ENCODE measurements around the gene IL17A. TPM values are rescaled to one million over a fixed set of nuclear protein-coding genes. Genes with fewer than 3 reads are reported as not detected.

The IL17A gene
- total and polyA plus RNA-seq, 2 donors (not counting 3 experiments of a cell fraction or from before 2014, with no cell fraction given) = not detected

DNA sequence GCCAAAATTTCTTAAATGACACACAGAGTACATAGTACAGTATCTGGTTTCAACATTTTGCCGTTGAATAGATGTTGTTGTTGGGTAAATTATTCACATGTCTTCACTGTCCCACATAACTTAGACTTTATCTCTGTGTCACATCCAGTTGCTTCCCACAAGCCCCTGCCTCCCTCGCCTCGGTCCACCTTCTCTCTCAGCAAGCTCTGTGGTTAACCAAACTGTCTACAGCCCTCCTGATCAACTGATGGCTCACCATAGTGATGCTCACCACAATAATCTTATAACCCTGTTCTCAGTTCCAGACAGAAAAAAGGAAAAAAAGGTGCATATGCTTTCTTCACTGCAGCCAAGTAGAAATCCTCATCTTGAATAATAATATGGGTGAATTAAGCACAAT lies 35.1 kb downstream of the IL17A start:
- no peaks in the 10 kb centered on the region for H3K36me3 ChIP-seq (ENCODE audit: control insufficient read depth in 2 of 2, extremely low read depth in 1 of 2, insufficient read depth in 2 of 2, low read length in 2 of 2)
- no peaks in the 10 kb centered on the region for H3K9me3 ChIP-seq (replicated peaks; ENCODE audit: control insufficient read depth, insufficient read depth, low read length)
- H2AFZ ChIP-seq (ENCODE audit: low read depth, low read length) = no peak overlapping the region
- no peaks in the 10 kb centered on the region for H3K9me1 ChIP-seq (replicated peaks; ENCODE audit: control insufficient read depth, extremely low read depth, insufficient read depth, low read length)
- TF ChIP-seq EZH2 (IDR thresholded peaks at IDR 0.05; ENCODE audit: borderline replicate concordance, low read depth, low read length, severe bottlenecking) (no peak), JUN (IDR thresholded peaks at IDR 0.05; ENCODE audit: borderline replicate concordance, insufficient read depth, insufficient read length, low read depth) (no peak)
- H3K4me3 ChIP-seq (replicated peaks in 1 of 3; ENCODE audit: insufficient read depth in 1 of 3, low read depth in 1 of 3, low read length in 3 of 3) = no peak overlapping the region
- no peaks in the 10 kb centered on the region for H4K20me1 ChIP-seq (replicated peaks; ENCODE audit: control insufficient read depth, extremely low read depth, insufficient read depth, low read length)
- intact Hi-C loops (cut with micrococcal nuclease) (no loop called here), dilution Hi-C loops (cut with MboI; ENCODE audit: extremely low pct_ligation_motif_present, low sequenced_read_pairs) (no loop called here)
- H3K4me1 ChIP-seq (ENCODE audit: control insufficient read depth, extremely low read depth, insufficient read depth, low read length) = no peaks in the 10 kb centered on the region
- FAIRE-seq (no peak), DNase-seq (ENCODE audit: low read depth, low spot score) (no peak)
- CTCF ChIA-PET = no interaction called here
- no peak overlapping the region for H3K9ac ChIP-seq (replicated peaks; ENCODE audit: extremely low read depth, insufficient read depth, low read length)
- BruUV-seq (replicated peaks) = no TSS peak
- H3K27me3 ChIP-seq (ENCODE audit: control insufficient read depth in 2 of 2, insufficient read depth in 2 of 2, low read length in 2 of 2) = no peaks in the 10 kb centered on the region
- POLR2A ChIA-PET = no interaction called here
- no peak overlapping the region for H3K4me2 ChIP-seq (ENCODE audit: insufficient read depth, low read length)
- H3K79me2 ChIP-seq (ENCODE audit: control insufficient read depth, insufficient read depth, low read length) = no peaks in the 10 kb centered on the region
- H3K27ac ChIP-seq (ENCODE audit: insufficient read depth, low read depth, low read length) = no peak overlapping the region

DNA sequence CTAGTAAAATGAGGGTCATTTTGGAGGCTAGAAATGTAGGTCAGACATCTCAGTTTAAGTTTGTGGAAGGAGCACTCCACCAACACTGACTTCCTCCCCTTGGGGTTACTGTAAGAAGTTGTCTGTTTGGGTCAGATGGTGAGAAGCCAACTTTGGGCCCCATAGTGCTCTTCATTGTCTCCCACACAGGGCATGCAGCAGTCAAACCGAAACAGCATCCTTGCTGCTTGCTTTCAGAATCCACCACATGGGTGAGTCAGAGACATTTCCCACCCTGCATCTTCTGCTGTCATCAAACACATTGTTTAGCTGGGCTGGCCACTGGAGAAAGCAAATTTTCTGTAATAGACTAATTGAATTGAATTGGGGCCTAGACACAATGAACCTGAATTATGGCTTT lies 41.3 kb downstream of the IL17A start:
- DNase-seq (ENCODE audit: low read depth, low spot score) (no peak), FAIRE-seq (no peak)
- H4K20me1 ChIP-seq (replicated peaks; ENCODE audit: control insufficient read depth, extremely low read depth, insufficient read depth, low read length) = no peaks in the 10 kb centered on the region
- no peaks in the 10 kb centered on the region for H3K79me2 ChIP-seq (ENCODE audit: control insufficient read depth, insufficient read depth, low read length)
- H3K36me3 ChIP-seq (ENCODE audit: control insufficient read depth in 2 of 2, extremely low read depth in 1 of 2, insufficient read depth in 2 of 2, low read length in 2 of 2) = no peaks in the 10 kb centered on the region
- intact Hi-C loops (cut with micrococcal nuclease) (no loop called here), dilution Hi-C loops (cut with MboI; ENCODE audit: extremely low pct_ligation_motif_present, low sequenced_read_pairs) (no loop called here)
- no peaks in the 10 kb centered on the region for H3K4me1 ChIP-seq (ENCODE audit: control insufficient read depth, extremely low read depth, insufficient read depth, low read length)
- no peak overlapping the region for H3K9ac ChIP-seq (replicated peaks; ENCODE audit: extremely low read depth, insufficient read depth, low read length)
- no TSS peak for BruUV-seq (replicated peaks)
- CTCF ChIA-PET = no interaction called here
- no peaks in the 10 kb centered on the region for H3K9me3 ChIP-seq (replicated peaks; ENCODE audit: control insufficient read depth, insufficient read depth, low read length)
- no peaks in the 10 kb centered on the region for H3K27me3 ChIP-seq (ENCODE audit: control insufficient read depth in 2 of 2, insufficient read depth in 2 of 2, low read length in 2 of 2)
- H3K4me3 ChIP-seq (replicated peaks in 1 of 3; ENCODE audit: insufficient read depth in 1 of 3, low read depth in 1 of 3, low read length in 3 of 3) = no peak overlapping the region
- TF ChIP-seq MYC (IDR thresholded peaks at IDR 0.05; ENCODE audit: low read depth, low read length) = no peak
- TF ChIP-seq, protein P1, sequence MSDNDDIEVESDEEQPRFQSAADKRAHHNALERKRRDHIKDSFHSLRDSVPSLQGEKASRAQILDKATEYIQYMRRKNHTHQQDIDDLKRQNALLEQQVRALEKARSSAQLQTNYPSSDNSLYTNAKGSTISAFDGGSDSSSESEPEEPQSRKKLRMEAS (IDR thresholded peaks at IDR 0.05; ENCODE audit: insufficient read depth, insufficient read length) = no peak
- no peak for TF ChIP-seq FOS (IDR thresholded peaks at IDR 0.05; ENCODE audit: borderline replicate concordance, insufficient read depth, low read length)
- TF ChIP-seq CTCF (IDR thresholded peaks at IDR 0.05; ENCODE audit: extremely low read depth in 1 of 2, insufficient read depth in 1 of 2, low read depth in 1 of 2, low read length in 2 of 2) = no peak
- TF ChIP-seq POLR2A (IDR thresholded peaks at IDR 0.05; ENCODE audit: low read depth, low read length) = no peak
- no peak overlapping the region for H2AFZ ChIP-seq (ENCODE audit: low read depth, low read length)
- H3K9me1 ChIP-seq (replicated peaks; ENCODE audit: control insufficient read depth, extremely low read depth, insufficient read depth, low read length) = no peaks in the 10 kb centered on the region
- H3K27ac ChIP-seq (ENCODE audit: insufficient read depth, low read depth, low read length) = no peak overlapping the region
- no peak overlapping the region for H3K4me2 ChIP-seq (ENCODE audit: insufficient read depth, low read length)
- POLR2A ChIA-PET = no interaction called here

Data from endothelial cell of umbilical vein (primary cell).